Measurements from ENCODE around the gene ITPK1.

DNA sequence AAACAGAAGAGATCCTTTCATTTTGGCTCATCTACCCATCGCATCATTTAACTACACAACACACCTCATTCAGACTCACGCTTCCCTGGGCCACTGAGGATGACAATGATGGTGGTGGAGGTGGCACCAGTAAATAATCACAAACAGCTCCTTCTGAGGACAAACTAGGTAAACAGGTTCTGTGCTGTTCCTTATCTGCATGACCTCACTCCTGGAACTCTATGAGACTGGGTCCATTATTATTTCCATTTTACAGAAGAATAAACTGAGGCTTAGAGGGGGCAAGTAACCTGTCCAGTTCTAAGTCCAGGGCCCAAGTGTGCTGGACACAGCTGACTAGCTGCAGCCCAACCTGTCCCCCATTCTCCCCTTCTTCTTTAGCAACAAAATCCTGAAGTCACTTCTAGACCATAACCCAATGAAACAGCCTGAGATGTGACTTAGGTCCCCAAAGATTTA lies 50.4 kb downstream of the ITPK1 start:
- TF ChIP-seq, protein P1, sequence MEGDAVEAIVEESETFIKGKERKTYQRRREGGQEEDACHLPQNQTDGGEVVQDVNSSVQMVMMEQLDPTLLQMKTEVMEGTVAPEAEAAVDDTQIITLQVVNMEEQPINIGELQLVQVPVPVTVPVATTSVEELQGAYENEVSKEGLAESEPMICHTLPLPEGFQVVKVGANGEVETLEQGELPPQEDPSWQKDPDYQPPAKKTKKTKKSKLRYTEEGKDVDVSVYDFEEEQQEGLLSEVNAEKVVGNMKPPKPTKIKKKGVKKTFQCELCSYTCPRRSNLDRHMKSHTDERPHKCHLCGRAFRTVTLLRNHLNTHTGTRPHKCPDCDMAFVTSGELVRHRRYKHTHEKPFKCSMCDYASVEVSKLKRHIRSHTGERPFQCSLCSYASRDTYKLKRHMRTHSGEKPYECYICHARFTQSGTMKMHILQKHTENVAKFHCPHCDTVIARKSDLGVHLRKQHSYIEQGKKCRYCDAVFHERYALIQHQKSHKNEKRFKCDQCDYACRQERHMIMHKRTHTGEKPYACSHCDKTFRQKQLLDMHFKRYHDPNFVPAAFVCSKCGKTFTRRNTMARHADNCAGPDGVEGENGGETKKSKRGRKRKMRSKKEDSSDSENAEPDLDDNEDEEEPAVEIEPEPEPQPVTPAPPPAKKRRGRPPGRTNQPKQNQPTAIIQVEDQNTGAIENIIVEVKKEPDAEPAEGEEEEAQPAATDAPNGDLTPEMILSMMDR (conservative IDR thresholded peaks at IDR 0.05): no peak
- no peak for TF ChIP-seq ZFX (IDR thresholded peaks at IDR 0.05)
